OCI-LY7 (cell line): ENCODE results near the gene SCLY. TPM values are rescaled to one million over a fixed set of nuclear protein-coding genes. Genes with fewer than 3 reads are reported as not detected.

Source experiments
- BruUV-seq: library from RNA; stranded (reverse); fragments of 400-500 nt; replicated peaks from 2 replicates; lab custom pipeline; 2021; lab: Mats Ljungman, UMichigan
- CTCF ChIA-PET: fragments of 300-600 bp; sonication (Branson Sonifier 250); formaldehyde crosslinking; loops from one replicate; lab custom pipeline; 2022; ENCODE audit warnings: antibody characterized with exemption; ENCODE audit not compliant: unreplicated experiment; lab: Charles Lee
- POLR2A ChIA-PET: fragments of 300-600 bp; sonication (Branson Sonifier 250); formaldehyde crosslinking; loops from one replicate; lab custom pipeline; 2022; ENCODE audit warnings: antibody characterized with exemption; lab: Charles Lee
- DNase-seq: peaks from one replicate; pipeline ENCODE4 v3.0.0-alpha.2; 2015; ENCODE audit warnings: low spot score
- H2AFZ ChIP-seq: fragments of 200-600 bp; sonication (generic), shearing (Covaris generic); 2 replicates; pipeline ENCODE4 v1.6.1; 2014; ENCODE audit warnings: mild to moderate bottlenecking, antibody characterized with exemption, low read length, moderate library complexity
- H3K27ac ChIP-seq: fragments of 200-600 bp; sonication (generic); 2 replicates; pipeline ENCODE4 v1.5.1; 2014; ENCODE audit warnings: mixed run types, low read depth, mild to moderate bottlenecking, moderate library complexity, low read length, inconsistent platforms; ENCODE audit not compliant: poor library complexity, severe bottlenecking
- H3K36me3 ChIP-seq: fragments of 200-600 bp; sonication (generic); 2 replicates; pipeline ENCODE4 v1.6.1; 2014; ENCODE audit warnings: mild to moderate bottlenecking, antibody characterized with exemption, low read length, moderate library complexity, mixed read lengths; ENCODE audit not compliant: insufficient read depth
- H3K4me1 ChIP-seq: fragments of 200-600 bp; sonication (generic); 2 replicates; pipeline ENCODE4 v1.5.1; 2014; ENCODE audit warnings: mild to moderate bottlenecking, low read length; ENCODE audit not compliant: insufficient read depth, poor library complexity, severe bottlenecking
- H3K4me2 ChIP-seq: fragments of 200-600 bp; sonication (generic); 2 replicates; pipeline ENCODE4 v1.6.1; 2014; ENCODE audit warnings: mild to moderate bottlenecking, low read length
- H3K4me3 ChIP-seq: fragments of 200-600 bp; sonication (generic); 2 replicates; pipeline ENCODE4 v1.5.1; 2014; ENCODE audit warnings: mild to moderate bottlenecking, low read depth, low read length; ENCODE audit not compliant: poor library complexity, severe bottlenecking
- H3K79me2 ChIP-seq: fragments of 200-600 bp; sonication (generic); 2 replicates; pipeline ENCODE4 v1.6.1; 2016; ENCODE audit warnings: low read depth, mild to moderate bottlenecking, low read length, moderate library complexity, mixed read lengths; ENCODE audit not compliant: insufficient read depth
- H3K9me2 ChIP-seq: fragments of 200-600 bp; sonication (generic); 2 replicates; pipeline ENCODE4 v1.6.1; 2016; ENCODE audit warnings: mild to moderate bottlenecking, low read length, mixed read lengths; ENCODE audit not compliant: insufficient read depth
- H3K9me3 ChIP-seq: fragments of 200-600 bp; sonication (generic); 2 replicates; pipeline ENCODE4 v1.6.1; 2014; ENCODE audit warnings: mild to moderate bottlenecking, mixed run types, low read length, mixed read lengths
- H4K20me1 ChIP-seq: fragments of 200-600 bp; sonication (generic); 2 replicates; pipeline ENCODE4 v1.6.1; 2014; ENCODE audit warnings: mild to moderate bottlenecking, antibody characterized with exemption, low read length, moderate library complexity, mixed read lengths; ENCODE audit not compliant: insufficient read depth
- CTCF ChIP-seq: fragments of 200-600 bp; sonication (generic); conservative IDR thresholded peaks from 2 replicates; pipeline ENCODE4 v1.5.1; 2014; ENCODE audit warnings: mild to moderate bottlenecking, antibody characterized with exemption, low read length, moderate library complexity, mixed read lengths
- EZH2phosphoT487 ChIP-seq: fragments of 200-600 bp; sonication (generic); IDR thresholded peaks from 2 replicates; pipeline ENCODE4 v1.6.1; 2018; ENCODE audit warnings: low read depth, borderline replicate concordance, mild to moderate bottlenecking, mixed run types, antibody characterized with exemption, low read length, moderate library complexity, mixed read lengths
- intact Hi-C: fragments of 100-400 bp; cut with micrococcal nuclease; formaldehyde crosslinking; loops from one replicate; pipeline ENCODE4 v1.10.0; 2022; ENCODE audit not compliant: unreplicated experiment
- total RNA-seq, 2 experiments: library from RNA; depleted of rRNA in 1 of 2; stranded (reverse); fragments of >200 nt in 1 of 2; shearing (Covaris generic) in 1 of 2; gene quantifications; 2 replicates each; pipeline ENCODE4 v1.2.3, GENCODE V29; 2014 to 2022

Gene SCLY
- total RNA-seq, 2 experiments from 2014 or later: 29.9 to 41.7 TPM

DNA sequence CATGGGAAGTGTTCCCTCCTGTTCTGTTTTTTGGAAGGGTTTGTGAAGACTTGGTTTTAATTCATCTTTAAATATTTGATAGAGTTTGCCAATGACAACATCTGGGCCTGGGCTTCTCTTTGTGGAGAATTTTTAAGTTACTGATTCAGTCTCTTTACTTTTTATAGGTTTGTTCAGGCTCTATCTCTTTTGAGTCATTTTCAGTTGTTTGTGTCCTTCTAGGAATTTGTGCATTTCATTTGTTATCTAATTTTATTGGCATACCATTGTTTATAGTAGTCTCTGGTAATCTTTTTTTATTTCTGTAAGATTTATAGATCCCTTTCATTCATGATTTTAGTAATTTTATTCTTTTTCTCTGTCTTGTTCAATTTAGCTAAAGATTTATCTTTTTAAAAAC is 14.6 kb downstream of the SCLY start:
- Histone ChIP-seq H3K36me3 (peaks cover 65% of the 10 kb centered on the region), H3K4me3 (no peak overlapping the region), H3K4me2 (no peak overlapping the region), H3K9me3 (peaks cover 17% of the 10 kb centered on the region; the same call in 1 of the 2 replicates), H3K27ac (no peak overlapping the region), H3K9me2 (no peaks in the 10 kb centered on the region), H3K79me2 (no peaks in the 10 kb centered on the region), H3K4me1 (no peaks in the 10 kb centered on the region), H2AFZ (no peak overlapping the region), H4K20me1 (no peaks in the 10 kb centered on the region)
- DNase-seq: no peak
- ChIA-PET POLR2A (interaction anchor here (0.8 kb wide), 1 partner anchor 13 kb away, joined by 3 read pairs; no protein-coding TSS in a partner anchor), CTCF (no interaction called here)
- intact Hi-C loops: no loop called here
- TF ChIP-seq EZH2phosphoT487 (no peak), CTCF (no peak)
- BruUV-seq: no TSS peak

DNA sequence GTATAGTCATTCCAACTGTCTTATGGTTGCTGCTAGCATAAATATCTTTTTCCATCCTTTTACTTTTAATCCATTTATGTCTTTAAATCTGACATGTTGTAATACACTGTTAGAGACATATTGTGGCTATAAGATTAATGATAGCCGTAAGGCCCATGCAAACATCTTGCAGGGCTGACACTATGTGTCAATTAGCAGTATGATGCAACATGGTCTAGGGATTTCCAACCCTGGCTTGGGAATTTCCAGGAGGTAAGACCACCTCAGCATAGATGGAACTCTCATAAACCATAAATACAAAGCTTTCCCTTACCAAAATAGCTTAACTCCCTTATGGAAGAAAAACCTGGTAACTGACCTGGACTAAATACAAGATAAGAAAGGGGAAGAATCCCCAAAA is 16.5 kb downstream of the SCLY start:
- no peaks in the 10 kb centered on the region for H4K20me1 ChIP-seq
- peaks cover 17% of the 10 kb centered on the region; the same call in 1 of the 2 replicates for H3K9me3 ChIP-seq
- H3K4me3 ChIP-seq: no peak overlapping the region
- H3K36me3 ChIP-seq: peaks cover 68% of the 10 kb centered on the region
- BruUV-seq: no TSS peak
- no peak overlapping the region for H3K4me2 ChIP-seq
- TF ChIP-seq CTCF (no peak), EZH2phosphoT487 (no peak)
- H3K79me2 ChIP-seq: no peaks in the 10 kb centered on the region
- intact Hi-C loops: no loop called here
- no peaks in the 10 kb centered on the region for H3K9me2 ChIP-seq
- ChIA-PET CTCF (interaction anchor here (0.6 kb wide), 1 partner anchor 21 kb away, joined by 5 read pairs; no protein-coding TSS in a partner anchor), POLR2A (interaction anchor here (0.7 kb wide), 2 partner anchors 25 to 32 kb away, joined by 4 to 5 read pairs; no protein-coding TSS in a partner anchor)
- H2AFZ ChIP-seq: no peak overlapping the region
- no peak for DNase-seq
- no peak overlapping the region for H3K27ac ChIP-seq
- H3K4me1 ChIP-seq: no peaks in the 10 kb centered on the region

DNA sequence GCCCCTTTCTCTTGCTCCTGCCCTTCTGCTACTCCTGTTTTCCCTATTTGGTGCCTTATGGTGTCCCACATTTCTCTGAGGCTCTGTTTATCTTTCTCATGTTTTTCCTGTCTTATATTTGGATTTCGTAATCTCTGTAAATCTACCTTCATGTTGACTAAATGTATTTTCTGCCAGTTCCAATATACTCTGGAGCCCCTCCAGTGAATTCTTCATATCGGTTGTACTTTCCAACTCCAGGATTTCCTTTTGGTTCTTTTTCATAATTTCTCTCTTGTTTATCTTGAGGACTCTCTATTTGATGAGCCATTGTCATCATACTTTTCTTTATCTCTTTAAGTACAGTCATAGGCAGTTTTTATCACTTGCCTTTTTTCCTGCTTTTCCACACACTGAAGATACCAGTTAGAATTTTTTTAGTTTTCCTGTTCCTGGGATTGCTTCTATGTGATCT is 19.1 kb downstream of the SCLY start:
- no peaks in the 10 kb centered on the region for H3K4me1 ChIP-seq
- H3K36me3 ChIP-seq: peaks cover 62% of the 10 kb centered on the region
- intact Hi-C loops: no loop called here
- no peaks in the 10 kb centered on the region for H3K79me2 ChIP-seq
- no peaks in the 10 kb centered on the region for H4K20me1 ChIP-seq
- peaks cover 9% of the 10 kb centered on the region; the same call in 1 of the 2 replicates for H3K9me3 ChIP-seq
- CTCF ChIA-PET: no interaction called here
- H3K4me3 ChIP-seq: no peak overlapping the region
- no peak overlapping the region for H3K27ac ChIP-seq
- no peak for DNase-seq
- no peak overlapping the region for H2AFZ ChIP-seq
- POLR2A ChIA-PET: no interaction called here
- no peaks in the 10 kb centered on the region for H3K9me2 ChIP-seq
- no peak overlapping the region for H3K4me2 ChIP-seq
- BruUV-seq: no TSS peak
- no peak for TF ChIP-seq CTCF
- no peak for TF ChIP-seq EZH2phosphoT487
